Gastroesophageal sphincter (tissue), 4 donors: ENCODE data around the gene SPG7. TPM values are rescaled to one million over a fixed set of nuclear protein-coding genes. Genes with fewer than 3 reads are reported as not detected.
"Not testable (repeated sequence)": the region's sequence is repeated elsewhere in the genome, so short reads cannot be mapped to it uniquely, and the experiment has no call there.

Experiments used
- ATAC-seq: fragments of 150-250 bp; one replicate; pipeline ENCODE4 v1.9.1; 2016; ENCODE audit warnings: mild to moderate bottlenecking, moderate library complexity
- H3K27ac ChIP-seq, 4 donors: fragments of 200-600 bp; sonication (generic) in 3 of 4; 1 replicate in 3 of 4; 2 replicates in 1 of 4; pipeline ENCODE4 v1.5.1; 2016 to 2019
- H3K27me3 ChIP-seq: fragments of 200-600 bp; sonication (generic); one replicate; pipeline ENCODE4 v1.5.1; 2019
- H3K36me3 ChIP-seq, 2 donors: fragments of 200-600 bp; sonication (generic); one replicate each; pipeline ENCODE4 v1.5.1; 2019; ENCODE audit warnings: control low read depth in 1 of 2
- H3K4me1 ChIP-seq, 3 donors: fragments of 200-600 bp; sonication (generic); 1 replicate in 2 of 3; 2 replicates in 1 of 3; pipeline ENCODE4 v1.5.1; 2016 to 2019; ENCODE audit warnings: control low read depth in 2 of 3
- H3K4me3 ChIP-seq, 2 donors: fragments of 200-600 bp; sonication (generic); one replicate each; pipeline ENCODE4 v1.5.1; 2019; ENCODE audit warnings: mild to moderate bottlenecking in 1 of 2, moderate library complexity in 1 of 2
- H3K9me3 ChIP-seq, 3 donors: fragments of 200-600 bp; sonication (generic); one replicate each; pipeline ENCODE4 v1.5.1; 2017 to 2019; ENCODE audit warnings: control low read depth in 2 of 3
- CTCF ChIP-seq, 4 experiments: fragments of 200-600 bp in 2 of 4; fragments of 450-650 bp in 2 of 4; sonication (generic) in 1 of 4; IDR thresholded peaks; one replicate each; pipeline ENCODE4 v1.5.1; 2017 to 2019; ENCODE audit warnings: antibody characterized with exemption in 4 of 4, mild to moderate bottlenecking in 2 of 4, moderate library complexity in 2 of 4
- EP300 ChIP-seq: sonication (generic); formaldehyde crosslinking; IDR thresholded peaks from one replicate; pipeline ENCODE4 v1.6.1; 2017; ENCODE audit warnings: antibody characterized with exemption, mild to moderate bottlenecking
- POLR2A ChIP-seq, 2 donors: fragments of 450-650 bp; IDR thresholded peaks; one replicate each; pipeline ENCODE4 v1.6.1; 2017; ENCODE audit warnings: antibody characterized with exemption in 2 of 2, mild to moderate bottlenecking in 2 of 2, moderate library complexity in 1 of 2
- POLR2AphosphoS5 ChIP-seq: sonication (generic); formaldehyde crosslinking; IDR thresholded peaks from one replicate; pipeline ENCODE4 v1.6.1; 2017; ENCODE audit warnings: antibody characterized with exemption
- WGBS, 2 donors: methylation state at CpG; one replicate each; pipeline ENCODE4 v1.1.5; 2018; ENCODE audit warnings: low coverage in 1 of 2; 5-methylcytosine and 5-hydroxymethylcytosine counted together
- total RNA-seq, 4 donors: library from RNA; depleted of rRNA; stranded (reverse); fragments of >200 nt; gene quantifications; one replicate each; pipeline ENCODE4 v1.1.0, GENCODE V29; 2016

The SPG7 gene
- total RNA-seq, 4 donors from 2014 or later = 80.9 to 160 (median 98.2) TPM

GRCh38 chr16:89584768-89585549 is 76.8 kb downstream of the SPG7 start:
- TF ChIP-seq POLR2AphosphoS5 = no peak
- WGBS, 2 donors = 59 to 67% methylated on average over 3 to 9 of the region's 25 CpGs
- no peaks in the 10 kb centered on the region for H3K36me3 ChIP-seq
- no peak overlapping the region for H3K27ac ChIP-seq
- peaks cover 17% of the 10 kb centered on the region for H3K27me3 ChIP-seq
- H3K9me3 ChIP-seq = no peaks in the 10 kb centered on the region
- H3K4me3 ChIP-seq = no peak overlapping the region
- ATAC-seq = no peak
- H3K4me1 ChIP-seq = peaks cover 0 to 6% (median 0%) of the 10 kb centered on the region in 3 donors

- 80 to 87% methylated on average over 1 to 4 of the region's 7 CpGs for WGBS, 2 donors
Measured at GRCh38 chr16:89586218-89586617, 78.0 kb downstream of the SPG7 start.

GRCh38 chr16:89586853-89587252 is 78.7 kb downstream of the SPG7 start:
- Histone ChIP-seq H3K36me3 (no peaks in the 10 kb centered on the region), H3K9me3 (no peaks in the 10 kb centered on the region), H3K27ac (no peak overlapping the region), H3K4me1 (peaks cover 0 to 6% (median 0%) of the 10 kb centered on the region in 3 donors), H3K4me3 (no peak overlapping the region), H3K27me3 (peaks cover 17% of the 10 kb centered on the region)
- 20% methylated on average over 1 of the region's 25 CpGs; no CpG with 5 or more reads in 1 of the 2 donors for WGBS, 2 donors
- no peak for ATAC-seq
- TF ChIP-seq POLR2A (IDR thresholded peaks at IDR 0.05) (no peak), CTCF (IDR thresholded peaks at IDR 0.05) (no peak), EP300 (no peak), POLR2AphosphoS5 (no peak)

More at GRCh38 chr16:89586218-89586617, 78.0 kb downstream of the SPG7 start:
- TF ChIP-seq POLR2A (IDR thresholded peaks at IDR 0.05) (no peak), POLR2AphosphoS5 (no peak), EP300 (no peak), CTCF (IDR thresholded peaks at IDR 0.05) (no peak)
- no peak for ATAC-seq
- Histone ChIP-seq H3K27me3 (peaks cover 17% of the 10 kb centered on the region), H3K27ac (no peak overlapping the region), H3K36me3 (no peaks in the 10 kb centered on the region), H3K4me3 (no peak overlapping the region), H3K9me3 (no peaks in the 10 kb centered on the region), H3K4me1 (peaks cover 0 to 6% (median 0%) of the 10 kb centered on the region in 3 donors)

GRCh38 chr16:89587676-89588075 is 79.5 kb downstream of the SPG7 start:
- H3K36me3 ChIP-seq, ATAC-seq, H3K9me3 ChIP-seq, H3K4me3 ChIP-seq, H3K4me1 ChIP-seq, H3K27ac ChIP-seq: not testable (repeated sequence)
- WGBS, 2 donors = no CpG with 5 or more reads among the region's 36 CpGs
- H3K27me3 ChIP-seq = peaks cover 17% of the 10 kb centered on the region

GRCh38 chr16:89588413-89589109 is 80.4 kb downstream of the SPG7 start:
- H3K4me1 ChIP-seq = no peaks in the 10 kb centered on the region
- peaks cover 17% of the 10 kb centered on the region for H3K27me3 ChIP-seq
- H3K9me3 ChIP-seq = no peaks in the 10 kb centered on the region
- ATAC-seq = no peak
- no peak for TF ChIP-seq POLR2A (IDR thresholded peaks at IDR 0.05)
- TF ChIP-seq CTCF (IDR thresholded peaks at IDR 0.05) = no peak
- no peak for TF ChIP-seq POLR2AphosphoS5
- no peak for TF ChIP-seq EP300
- no peaks in the 10 kb centered on the region for H3K36me3 ChIP-seq
- WGBS, 2 donors = 100% methylated on average over 1 of the region's 26 CpGs; no CpG with 5 or more reads in 1 of the 2 donors
- no peak overlapping the region for H3K27ac ChIP-seq
- H3K4me3 ChIP-seq = no peak overlapping the region
